Measurements from ENCODE around the gene ARL14EP. TPM values are rescaled to one million over a fixed set of nuclear protein-coding genes. Genes with fewer than 3 reads are reported as not detected.

The ARL14EP gene
- total and polyA plus RNA-seq, 8 donors, result 20.1 to 57.3 (median 47.4) TPM

DNA sequence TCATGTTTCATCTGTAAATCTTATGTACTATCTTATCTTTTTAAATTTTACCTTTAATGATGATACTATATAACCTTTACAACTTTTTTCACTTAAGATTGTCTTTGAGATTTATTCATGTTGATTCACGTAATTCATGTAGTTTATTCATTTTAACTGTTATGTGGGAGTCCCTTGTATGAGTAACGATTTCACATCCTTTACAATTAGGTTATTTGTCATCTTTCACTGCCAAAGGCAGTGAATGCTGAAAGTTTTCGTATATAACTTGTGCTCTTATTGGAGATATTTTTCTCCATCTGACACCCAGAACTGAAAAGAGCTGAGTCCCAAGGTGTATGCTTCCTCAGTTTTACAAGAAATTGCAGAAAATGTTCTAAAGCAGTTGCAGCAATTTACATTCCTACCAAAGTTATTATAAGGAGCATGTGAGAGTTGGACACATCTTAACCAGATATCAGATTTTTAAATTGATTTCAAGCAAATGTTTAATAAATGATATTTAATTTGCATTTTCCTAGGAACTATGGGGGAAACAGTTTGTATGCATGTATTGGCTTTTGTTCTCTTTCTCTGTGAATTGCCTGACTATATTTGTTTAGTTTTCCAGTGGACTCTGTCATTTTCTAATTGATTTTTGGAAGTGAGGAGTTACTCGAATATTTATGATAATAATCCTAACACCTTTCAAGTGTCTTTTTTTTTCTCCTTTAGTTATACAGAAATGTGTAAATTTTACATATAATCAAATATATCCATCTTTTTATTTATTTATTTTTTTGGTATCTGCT is 6.4 kb downstream of the ARL14EP start:
- H3K4me3 ChIP-seq, result no peak overlapping the region
- H3K27me3 ChIP-seq, result no peaks in the 10 kb centered on the region
- DNase-seq (no peak), ATAC-seq (no peak)
- H3K27ac ChIP-seq, result no peak overlapping the region
- peaks cover 0 to 25% of the 10 kb centered on the region in 2 donors for H3K4me1 ChIP-seq
- TF ChIP-seq, protein P1, sequence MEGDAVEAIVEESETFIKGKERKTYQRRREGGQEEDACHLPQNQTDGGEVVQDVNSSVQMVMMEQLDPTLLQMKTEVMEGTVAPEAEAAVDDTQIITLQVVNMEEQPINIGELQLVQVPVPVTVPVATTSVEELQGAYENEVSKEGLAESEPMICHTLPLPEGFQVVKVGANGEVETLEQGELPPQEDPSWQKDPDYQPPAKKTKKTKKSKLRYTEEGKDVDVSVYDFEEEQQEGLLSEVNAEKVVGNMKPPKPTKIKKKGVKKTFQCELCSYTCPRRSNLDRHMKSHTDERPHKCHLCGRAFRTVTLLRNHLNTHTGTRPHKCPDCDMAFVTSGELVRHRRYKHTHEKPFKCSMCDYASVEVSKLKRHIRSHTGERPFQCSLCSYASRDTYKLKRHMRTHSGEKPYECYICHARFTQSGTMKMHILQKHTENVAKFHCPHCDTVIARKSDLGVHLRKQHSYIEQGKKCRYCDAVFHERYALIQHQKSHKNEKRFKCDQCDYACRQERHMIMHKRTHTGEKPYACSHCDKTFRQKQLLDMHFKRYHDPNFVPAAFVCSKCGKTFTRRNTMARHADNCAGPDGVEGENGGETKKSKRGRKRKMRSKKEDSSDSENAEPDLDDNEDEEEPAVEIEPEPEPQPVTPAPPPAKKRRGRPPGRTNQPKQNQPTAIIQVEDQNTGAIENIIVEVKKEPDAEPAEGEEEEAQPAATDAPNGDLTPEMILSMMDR (IDR thresholded peaks at IDR 0.05), result no peak
- no peaks in the 10 kb centered on the region for H3K9me3 ChIP-seq
- peaks cover 0 to 32% of the 10 kb centered on the region in 2 donors for H3K36me3 ChIP-seq
- intact Hi-C loops (cut with DNase I), result no loop called here

DNA sequence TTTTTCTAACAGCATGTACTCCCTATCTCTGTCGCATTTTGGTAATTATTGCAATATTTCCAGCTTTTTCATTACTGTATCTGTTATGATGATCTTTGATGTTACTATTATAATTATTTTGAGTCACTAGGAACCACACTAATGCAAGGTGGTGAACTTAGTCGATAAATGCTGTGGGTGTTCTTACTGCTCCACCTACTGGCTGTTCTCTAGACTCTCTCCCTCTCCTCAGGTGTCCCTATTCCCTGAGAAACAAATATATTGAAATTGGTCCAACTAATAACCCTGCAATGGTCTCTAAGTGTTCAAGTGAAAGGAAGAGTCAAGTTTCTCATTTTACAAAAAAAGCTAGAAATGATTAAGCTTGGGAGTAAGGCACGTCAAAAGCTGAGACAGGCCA is 10.5 kb downstream of the ARL14EP start:
- TF ChIP-seq, protein P1 (IDR thresholded peaks at IDR 0.05), result no peak
- DNase-seq (no peak), ATAC-seq (no peak)
- intact Hi-C loops (cut with DNase I), result no loop called here
- no peaks in the 10 kb centered on the region for H3K27me3 ChIP-seq
- peaks cover 0 to 68% of the 10 kb centered on the region in 2 donors for H3K36me3 ChIP-seq
- H3K4me3 ChIP-seq, result no peak overlapping the region
- H3K27ac ChIP-seq, result no peak overlapping the region
- no peaks in the 10 kb centered on the region for H3K4me1 ChIP-seq
- no peaks in the 10 kb centered on the region for H3K9me3 ChIP-seq

DNA sequence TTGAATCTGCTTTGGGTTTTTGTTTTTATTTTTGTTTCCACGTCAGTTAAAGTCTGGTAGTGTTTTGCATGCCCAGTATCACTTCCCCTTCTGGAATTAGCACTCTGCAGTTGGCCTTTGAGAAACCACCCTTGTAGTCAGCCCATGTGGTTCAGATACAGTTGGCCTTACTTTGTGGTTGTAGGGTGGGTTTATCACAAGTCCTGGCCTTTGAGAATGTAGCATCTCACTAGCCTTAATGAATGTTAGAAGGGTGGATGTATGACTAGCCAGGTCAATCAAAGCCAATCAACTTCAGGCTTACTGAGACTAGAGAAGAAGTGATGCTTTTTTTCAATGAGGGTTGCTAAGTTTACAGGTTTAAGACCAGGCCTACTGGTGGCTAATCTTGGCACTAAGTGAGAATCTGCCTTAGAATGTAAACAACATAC is 19.8 kb downstream of the ARL14EP start:
- H3K27me3 ChIP-seq, result no peaks in the 10 kb centered on the region
- no peak overlapping the region for H3K27ac ChIP-seq
- ATAC-seq (peak; percentile 42), DNase-seq (no peak)
- no peak overlapping the region for H3K4me3 ChIP-seq
- H3K9me3 ChIP-seq, result no peaks in the 10 kb centered on the region
- intact Hi-C loops (cut with DNase I), result loop anchor here in 1 of 2 donors (10.0 kb wide), 2 partner anchors 512 to 572 kb away; no protein-coding TSS in a partner anchor
- peaks cover 0 to 12% of the 10 kb centered on the region in 2 donors for H3K36me3 ChIP-seq
- TF ChIP-seq, protein P1 (IDR thresholded peaks at IDR 0.05), result no peak
- H3K4me1 ChIP-seq, result no peaks in the 10 kb centered on the region

DNA sequence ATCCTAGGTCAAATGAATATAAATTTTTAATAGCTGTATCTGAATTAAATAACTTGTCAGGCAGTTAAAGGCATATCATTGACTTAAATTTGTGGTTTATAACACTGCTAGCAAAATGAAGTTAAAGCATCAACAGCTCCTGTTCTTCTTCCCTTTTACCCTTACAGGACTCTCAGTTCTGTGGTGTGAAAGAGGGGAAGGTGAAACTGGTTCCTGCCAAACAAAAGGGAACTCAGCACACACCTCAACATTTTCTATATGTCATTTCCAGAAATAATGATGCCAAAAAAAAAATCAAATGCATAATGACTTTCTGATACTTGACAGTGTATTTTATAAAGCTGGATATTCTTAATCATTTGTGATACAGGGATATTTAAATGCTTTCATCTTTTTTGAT is 21.2 kb downstream of the ARL14EP start:
- no peaks in the 10 kb centered on the region for H3K9me3 ChIP-seq
- H3K36me3 ChIP-seq, result no peaks in the 10 kb centered on the region
- H3K27me3 ChIP-seq, result no peaks in the 10 kb centered on the region
- ATAC-seq, result no peak
- no peak overlapping the region for H3K27ac ChIP-seq
- TF ChIP-seq, protein P1 (IDR thresholded peaks at IDR 0.05), result no peak
- no peaks in the 10 kb centered on the region for H3K4me1 ChIP-seq
- DNase-seq, result no peak
- intact Hi-C loops (cut with DNase I), result loop anchor here in 1 of 2 donors (10.0 kb wide), 2 partner anchors 511 to 571 kb away; no protein-coding TSS in a partner anchor
- H3K4me3 ChIP-seq, result no peak overlapping the region

DNA sequence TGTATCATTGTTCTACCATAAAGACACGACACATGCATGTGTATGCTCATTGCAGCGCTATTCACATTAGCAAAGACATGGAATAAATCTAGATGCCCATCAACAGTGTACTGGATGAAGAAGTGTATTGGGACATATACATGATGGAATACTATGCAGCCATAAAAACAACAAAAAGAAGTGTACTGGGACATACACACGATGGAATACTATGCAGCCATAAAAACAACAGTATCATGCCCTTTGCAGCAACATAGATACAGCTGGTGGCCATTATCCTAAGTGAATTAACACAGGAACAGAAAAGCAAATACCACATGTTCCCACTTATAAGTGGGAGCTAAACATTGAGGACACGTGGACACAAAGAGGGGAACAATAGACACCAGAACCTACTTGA is 22.7 kb downstream of the ARL14EP start:
- no peak for ATAC-seq
- Histone ChIP-seq H3K36me3 (no peaks in the 10 kb centered on the region), H3K9me3 (no peaks in the 10 kb centered on the region), H3K27ac (no peak overlapping the region), H3K4me3 (no peak overlapping the region), H3K27me3 (no peaks in the 10 kb centered on the region), H3K4me1 (no peaks in the 10 kb centered on the region)
- intact Hi-C loops (cut with DNase I), result loop anchor here in 1 of 2 donors (10.0 kb wide), 2 partner anchors 509 to 569 kb away; no protein-coding TSS in a partner anchor
- TF ChIP-seq, protein P1 (IDR thresholded peaks at IDR 0.05), result no peak
- no peak for DNase-seq

All from left lung (tissue), 10 donors.